Astrocyte (in vitro differentiated cells and primary cell): Measurements from ENCODE around the gene SYT2.

Experiments
- CTCF ChIP-seq: IDR thresholded peaks from 2 replicates; pipeline ENCODE4 v1.5.1; 2011; ENCODE audit warnings: low read depth, mild to moderate bottlenecking, inconsistent platforms, low read length, moderate library complexity; ENCODE audit not compliant: insufficient read depth
- EZH2 ChIP-seq: IDR thresholded peaks from 2 replicates; pipeline ENCODE4 v1.6.1; 2012; ENCODE audit warnings: mild to moderate bottlenecking, low read length, inconsistent platforms; ENCODE audit not compliant: insufficient read depth

GRCh38 chr1:202578565-202578964 is 131.7 kb downstream of the SYT2 start:
- TF ChIP-seq CTCF (no peak), EZH2 (no peak)
